ENCODE measurements around the gene ZSWIM1.
A peak's percentile ranks its signal among the peaks of the same experiment; 100 is the strongest.
"Not testable (repeated sequence)": the region's sequence is repeated elsewhere in the genome, so short reads cannot be mapped to it uniquely, and the experiment has no call there.

The ZSWIM1 gene

GRCh38 chr20:45857114-45857881, 23.7 kb upstream of the ZSWIM1 start, which contains the start of the genes ACOT8 and ZSWIM3:
TSS of gene ACOT8 (minus strand) at chr20:45857392. CDS start at chr20:45857315, 77 bp downstream.
TSS of gene ZSWIM3 (plus strand) at chr20:45857614. CDS start at chr20:45857826, 212 bp downstream.
- FAIRE-seq = peak; percentile 89

GRCh38 chr20:45857882-45858216, 23.2 kb upstream of the ZSWIM1 start:
- FAIRE-seq = no peak

DNA sequence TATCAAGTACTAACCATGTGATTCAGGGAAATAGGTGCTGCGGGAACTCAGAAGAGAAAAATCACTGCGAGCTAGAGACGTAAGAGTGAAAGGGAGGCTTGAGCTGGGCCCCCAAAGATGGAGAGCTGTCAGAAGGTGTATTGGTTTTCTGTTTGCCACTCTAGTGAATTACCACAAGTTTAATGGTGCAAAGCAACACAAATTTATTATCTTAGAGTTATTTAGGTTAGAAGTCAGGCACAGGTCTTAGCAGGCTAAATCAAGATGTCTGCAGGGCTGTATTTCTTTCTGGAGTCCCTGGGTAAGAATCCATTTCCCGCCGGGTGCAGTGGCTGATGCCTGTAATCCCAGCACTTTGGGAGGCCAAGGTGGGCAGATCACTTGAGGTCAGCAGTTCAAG, 21.1 kb upstream of the ZSWIM1 start:
- no peak for FAIRE-seq

GRCh38 chr20:45860560-45861220, 20.3 kb upstream of the ZSWIM1 start:
- no peak for FAIRE-seq

DNA sequence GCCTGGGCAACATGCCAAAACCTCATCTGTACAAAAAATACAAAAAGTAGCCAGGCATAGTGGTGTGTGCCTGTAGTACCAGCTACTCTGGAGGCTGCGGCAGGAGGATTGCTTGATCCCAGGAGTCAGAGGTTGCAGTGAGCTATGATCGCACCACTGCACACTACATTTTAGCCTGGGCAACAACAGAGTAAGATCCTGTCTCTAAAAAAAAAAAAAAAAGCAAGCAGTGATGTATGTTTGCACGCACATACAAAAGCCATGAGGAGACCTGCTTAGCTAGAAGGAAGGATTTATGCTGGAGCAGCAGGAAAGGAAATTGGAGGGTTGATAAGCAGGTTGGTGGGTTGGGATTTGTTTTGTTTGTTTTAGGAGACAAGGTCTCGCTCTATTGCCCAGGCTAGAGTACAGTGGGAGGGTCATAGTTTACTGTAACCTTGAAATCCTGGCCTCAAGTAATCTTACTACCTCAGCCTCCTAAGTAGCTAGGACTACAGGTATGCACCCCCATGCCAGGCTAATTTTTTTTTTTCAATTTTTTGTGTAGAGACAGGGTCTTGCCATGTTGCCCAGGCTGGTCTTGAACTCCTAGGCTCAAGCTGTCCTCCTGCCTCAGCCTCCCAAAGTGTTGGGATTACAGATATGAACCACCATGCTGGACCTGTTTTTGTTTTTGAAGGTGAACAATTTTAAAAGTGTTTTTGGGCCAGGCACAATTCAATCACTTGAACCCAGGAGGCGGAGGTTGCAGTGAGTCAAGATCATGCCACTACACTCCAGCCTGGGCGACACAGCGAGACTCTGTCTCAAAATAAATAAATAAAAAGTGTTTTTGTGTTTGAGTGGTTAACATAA, 19.6 kb upstream of the ZSWIM1 start:
- no peak for FAIRE-seq

DNA sequence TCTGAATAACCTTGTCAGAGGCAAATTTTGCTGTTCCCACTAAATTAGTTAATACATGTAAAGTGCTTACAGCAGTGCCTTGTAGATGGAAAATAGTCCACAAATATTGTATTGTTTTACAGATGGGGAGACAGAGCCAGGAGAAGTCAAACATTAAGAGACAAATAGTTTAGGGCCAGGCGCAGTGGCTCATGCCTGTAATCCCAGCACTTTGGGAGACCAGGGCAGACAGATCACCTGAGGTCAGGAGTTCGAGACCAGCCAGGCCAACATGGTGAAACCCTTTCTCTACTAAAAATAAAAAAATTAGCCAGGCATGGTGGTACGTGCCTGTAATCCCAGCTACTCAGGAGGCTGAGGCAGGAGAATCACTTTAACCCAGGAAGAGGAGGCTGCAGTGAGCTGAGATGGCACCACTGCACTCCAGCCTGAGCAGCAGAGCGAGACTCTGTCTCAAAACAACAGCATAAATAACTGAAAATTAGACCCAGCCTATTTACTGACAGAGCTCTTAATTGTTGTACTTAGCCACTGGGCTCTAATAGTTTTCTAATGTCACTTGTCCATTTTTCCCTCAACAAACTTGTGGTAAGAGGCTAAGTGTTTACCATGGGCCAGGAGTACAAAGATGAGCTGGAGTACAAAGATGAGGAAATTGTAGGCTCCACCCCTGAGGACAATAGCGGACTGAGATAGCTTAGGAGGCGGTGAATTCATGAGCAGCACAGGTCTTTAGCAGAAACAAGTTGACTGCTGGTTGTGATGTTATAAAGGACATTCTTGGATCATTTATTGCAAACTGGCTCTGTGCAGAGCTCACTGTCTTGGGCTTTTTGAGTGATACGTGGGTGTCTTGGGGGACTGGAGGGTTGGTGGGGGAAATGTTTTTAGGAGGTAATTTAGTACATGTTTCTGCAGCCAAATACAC, 17.2 kb upstream of the ZSWIM1 start:
- no peak for FAIRE-seq

- no peak for FAIRE-seq
Measured at GRCh38 chr20:45866454-45866853, 14.6 kb upstream of the ZSWIM1 start.

DNA sequence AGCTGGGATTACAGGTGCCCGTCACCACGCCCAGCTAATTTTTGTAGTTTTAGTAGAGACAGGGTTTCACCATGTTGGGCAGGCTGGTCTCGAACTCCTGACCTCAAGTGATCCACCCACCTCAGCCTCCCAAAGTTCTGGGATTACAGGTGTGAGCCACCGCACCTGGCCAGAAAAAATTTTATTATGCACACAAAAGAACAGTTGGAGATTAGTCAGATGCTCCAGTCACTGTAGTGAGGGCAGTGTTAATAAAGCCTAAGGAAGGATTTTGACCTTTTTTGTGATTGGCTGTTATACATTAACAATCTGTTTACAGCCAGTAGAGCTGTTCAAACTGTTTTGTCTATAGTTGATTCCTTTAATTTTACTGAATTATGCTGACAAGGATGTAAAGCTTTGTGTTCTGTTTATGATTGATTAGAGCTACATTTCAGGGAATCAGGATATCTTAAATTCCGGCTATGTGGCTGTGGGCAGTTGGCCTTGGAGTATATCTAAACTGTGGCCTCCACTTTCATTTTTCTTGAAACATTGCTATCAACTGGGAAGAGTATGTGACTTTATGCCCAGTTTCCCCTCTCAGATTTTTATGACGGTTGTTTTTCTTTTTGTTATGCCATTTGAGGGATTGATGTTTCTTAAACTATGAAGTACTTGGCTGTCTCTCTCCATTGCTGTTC, 13.8 kb upstream of the ZSWIM1 start:
- FAIRE-seq = no peak

- no peak for FAIRE-seq
Measured at GRCh38 chr20:45867819-45868176, 13.2 kb upstream of the ZSWIM1 start.

DNA sequence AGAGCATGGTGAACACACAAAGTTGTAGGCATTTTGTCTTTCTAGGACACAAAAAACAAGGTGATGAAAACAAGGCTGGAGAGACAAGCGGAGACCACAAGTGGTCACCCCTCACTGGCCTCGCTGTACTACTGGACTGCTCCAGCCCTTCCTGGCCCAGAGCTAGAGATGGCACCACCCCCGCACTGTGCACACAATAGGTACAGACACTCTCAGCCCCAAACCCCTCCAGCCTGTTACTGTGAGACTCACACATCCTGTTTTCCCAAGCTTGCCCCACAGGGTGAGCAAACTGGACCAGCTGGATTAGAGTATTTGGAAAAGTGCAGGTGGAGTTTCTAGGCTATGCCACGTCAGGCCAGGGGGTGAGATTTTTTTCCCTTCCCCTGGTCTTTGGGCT, 8.4 kb upstream of the ZSWIM1 start:
- no peak for FAIRE-seq

DNA sequence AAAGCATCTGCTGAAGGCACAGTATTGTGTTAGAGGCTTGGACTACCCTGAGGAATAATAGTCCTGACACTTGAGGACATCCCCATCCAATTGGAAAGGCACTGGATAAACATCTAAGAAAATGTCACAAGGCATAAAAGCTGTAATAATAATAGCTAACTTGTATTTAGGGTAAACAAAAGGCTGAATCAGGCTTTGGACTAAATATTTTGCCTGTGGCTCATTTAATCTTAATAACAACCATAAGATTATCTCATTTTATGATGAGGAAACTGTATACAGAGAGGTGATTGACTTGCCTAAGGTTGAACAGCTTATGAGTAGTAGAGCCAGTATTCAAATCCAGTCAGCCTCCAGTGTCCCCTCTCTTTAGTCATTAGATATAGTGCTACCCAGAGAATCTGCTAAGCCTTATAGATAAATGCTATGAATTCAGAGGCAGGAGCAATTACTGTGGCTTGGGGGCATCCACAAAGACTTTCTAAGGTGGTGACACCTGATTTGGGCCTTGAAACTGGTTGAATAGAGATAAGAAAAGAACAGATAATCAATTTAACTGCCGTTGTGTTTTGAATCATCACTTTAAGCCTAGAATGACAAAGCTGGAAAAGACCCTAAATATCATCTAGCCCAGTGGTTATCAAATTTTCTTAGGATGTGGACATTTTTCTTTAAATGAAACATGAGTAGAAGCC, 7.5 kb upstream of the ZSWIM1 start:
- no peak for FAIRE-seq

DNA sequence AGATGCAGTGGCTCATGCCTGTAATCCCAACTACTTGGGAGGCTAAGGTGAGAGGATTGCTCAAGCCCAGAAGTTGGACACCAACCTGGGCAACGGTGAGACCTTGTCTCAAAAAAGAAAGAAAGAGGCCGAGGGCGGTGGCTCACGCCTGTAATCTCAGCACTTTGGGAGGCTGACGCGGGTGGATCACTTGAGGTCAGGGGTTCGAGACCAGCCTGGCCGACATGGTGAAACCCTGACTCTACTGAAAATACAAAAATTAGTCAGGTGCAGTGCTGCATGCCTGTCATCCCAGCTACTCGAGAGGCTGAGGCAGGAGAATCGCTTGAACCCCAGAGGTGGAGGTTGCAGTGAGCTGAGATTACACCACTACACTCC, 6.9 kb upstream of the ZSWIM1 start:
- FAIRE-seq = not testable (repeated sequence)

DNA sequence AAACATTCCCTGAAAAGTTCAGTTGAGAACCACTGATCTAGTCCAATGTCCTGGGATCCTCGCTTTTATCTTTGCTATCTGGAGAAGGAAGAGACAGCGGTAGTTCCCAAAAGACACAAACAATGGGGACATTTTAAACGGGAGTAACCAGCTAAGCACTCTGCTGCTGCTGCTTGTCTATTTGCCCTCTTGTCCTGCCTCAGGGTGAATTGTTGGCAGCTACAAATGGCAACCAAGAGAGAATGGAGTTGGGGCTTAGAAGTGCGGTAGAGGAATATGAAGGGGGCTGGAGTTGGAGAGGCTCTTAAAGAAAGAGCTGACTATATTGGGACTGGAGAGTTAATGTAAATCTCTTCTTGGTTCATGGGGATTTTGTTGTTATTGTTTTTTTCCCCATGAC, 6.5 kb upstream of the ZSWIM1 start:
- FAIRE-seq = no peak

GRCh38 chr20:45878076-45878761, 2.8 kb upstream of the ZSWIM1 start:
- FAIRE-seq = no peak

- FAIRE-seq = no peak
Measured at GRCh38 chr20:45882469-45883099, 1.6 kb downstream of the ZSWIM1 start.

GRCh38 chr20:45883100-45883469, 2.1 kb downstream of the ZSWIM1 start:
- no peak for FAIRE-seq

DNA sequence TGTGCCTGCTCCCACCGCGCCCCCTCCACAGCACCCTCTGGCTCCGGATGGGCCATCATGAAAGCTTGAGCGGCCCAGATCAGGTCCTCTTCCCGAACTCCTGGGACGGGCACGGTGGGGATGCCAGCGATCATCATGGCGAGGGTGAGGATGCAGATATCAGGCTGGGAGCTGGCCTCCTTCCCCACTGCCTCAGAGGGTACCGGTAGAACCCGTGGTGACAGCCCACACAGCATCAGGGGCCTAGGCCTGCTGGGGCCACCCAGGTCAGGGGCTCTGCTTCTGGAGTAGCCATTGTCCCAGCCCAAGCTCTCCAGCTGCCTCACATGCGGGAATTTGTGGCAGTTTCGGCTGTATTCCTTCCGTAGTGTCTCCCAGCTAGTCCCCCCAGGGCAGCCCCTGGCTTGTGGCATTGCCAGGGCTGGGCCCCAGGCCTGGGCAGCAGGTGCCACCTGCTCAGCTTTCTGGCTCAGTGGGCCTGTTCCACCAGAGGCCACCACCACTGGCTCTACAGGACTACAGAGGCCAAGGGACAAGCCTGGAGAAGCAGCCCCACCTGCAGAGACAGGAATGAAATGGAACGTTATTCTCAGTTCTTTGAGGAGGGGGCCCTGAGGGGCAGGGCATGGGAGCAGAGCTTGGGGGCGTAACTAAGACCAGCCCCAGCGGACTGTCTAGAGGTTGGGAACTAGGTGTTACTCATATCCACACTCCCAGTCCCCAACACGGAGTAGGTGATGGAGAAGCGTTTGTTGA, 5.7 kb downstream of the ZSWIM1 start:
- FAIRE-seq = no peak

- FAIRE-seq = no peak
Measured at GRCh38 chr20:45887346-45887715, 6.3 kb downstream of the ZSWIM1 start, which contains the start of gene SPATA25. TSS of gene SPATA25 (minus strand) at chr20:45887622. CDS start at chr20:45887590, 32 bp downstream.

- FAIRE-seq = no peak
Measured at GRCh38 chr20:45888681-45889080, 7.7 kb downstream of the ZSWIM1 start.

All from G401.6 (cell line).